ENCODE results near the gene CNIH3. TPM values are rescaled to one million over a fixed set of nuclear protein-coding genes. Genes with fewer than 3 reads are reported as not detected.

CNIH3 gene
- total and polyA plus RNA-seq, 8 donors = 2.0 to 10.5 (median 3.6) TPM

- WGBS, 2 donors = 85 to 86% methylated on average over 4 of the region's 4 CpGs
- intact Hi-C loops (cut with DNase I) = no loop called here
These were observed 139.5 kb downstream of the CNIH3 start for GRCh38 chr1:224755586-224755985.

GRCh38 chr1:224757508-224757907 is 141.4 kb downstream of the CNIH3 start:
- no peaks in the 10 kb centered on the region for H3K36me3 ChIP-seq
- ATAC-seq = no peak

More at GRCh38 chr1:224755586-224755985, 139.5 kb downstream of the CNIH3 start:
- no peak overlapping the region for H3K4me3 ChIP-seq
- no peaks in the 10 kb centered on the region for H3K9me3 ChIP-seq
- no peaks in the 10 kb centered on the region for H3K4me1 ChIP-seq
- H3K27ac ChIP-seq = no peak overlapping the region
- no peak for TF ChIP-seq CTCF (IDR thresholded peaks at IDR 0.05)
- FAIRE-seq (no peak), DNase-seq (no peak), ATAC-seq (no peak)
- H3K36me3 ChIP-seq = no peaks in the 10 kb centered on the region
- H3K27me3 ChIP-seq = no peaks in the 10 kb centered on the region

GRCh38 chr1:224759135-224759534 is 143.0 kb downstream of the CNIH3 start:
- Histone ChIP-seq H3K36me3 (no peaks in the 10 kb centered on the region), H3K9me3 (no peaks in the 10 kb centered on the region), H3K4me1 (no peaks in the 10 kb centered on the region), H3K27me3 (no peaks in the 10 kb centered on the region), H3K4me3 (no peak overlapping the region), H3K27ac (no peak overlapping the region)
- 97% methylated on average over 1 of the region's 1 CpG for WGBS, 2 donors
- intact Hi-C loops (cut with DNase I) = no loop called here
- DNase-seq (no peak), ATAC-seq (no peak), FAIRE-seq (no peak)
- TF ChIP-seq CTCF (IDR thresholded peaks at IDR 0.05) = no peak

More at GRCh38 chr1:224757508-224757907, 141.4 kb downstream of the CNIH3 start:
- DNase-seq = no peak
- H3K4me1 ChIP-seq = no peaks in the 10 kb centered on the region
- no peak overlapping the region for H3K4me3 ChIP-seq
- no peak for TF ChIP-seq CTCF (IDR thresholded peaks at IDR 0.05)
- H3K9me3 ChIP-seq = no peaks in the 10 kb centered on the region
- 91 to 95% methylated on average over 5 of the region's 5 CpGs for WGBS, 2 donors
- no peaks in the 10 kb centered on the region for H3K27me3 ChIP-seq
- intact Hi-C loops (cut with DNase I) = no loop called here
- H3K27ac ChIP-seq = no peak overlapping the region
- FAIRE-seq = no peak

- Histone ChIP-seq H3K9me3 (no peaks in the 10 kb centered on the region), H3K4me3 (no peak overlapping the region), H3K27ac (no peak overlapping the region), H3K4me1 (no peaks in the 10 kb centered on the region), H3K27me3 (no peaks in the 10 kb centered on the region), H3K36me3 (no peaks in the 10 kb centered on the region)
- ATAC-seq (no peak), FAIRE-seq (no peak), DNase-seq (no peak)
- intact Hi-C loops (cut with DNase I) = no loop called here
- TF ChIP-seq CTCF (IDR thresholded peaks at IDR 0.05) = no peak
These were observed 143.6 kb downstream of the CNIH3 start for GRCh38 chr1:224759681-224760091.

GRCh38 chr1:224760163-224760562 is 144.0 kb downstream of the CNIH3 start:
- WGBS, 2 donors = 81 to 86% methylated on average over 2 of the region's 2 CpGs
- intact Hi-C loops (cut with DNase I) = no loop called here
- Histone ChIP-seq H3K27ac (no peak overlapping the region), H3K4me1 (no peaks in the 10 kb centered on the region), H3K36me3 (no peaks in the 10 kb centered on the region), H3K27me3 (no peaks in the 10 kb centered on the region), H3K9me3 (no peaks in the 10 kb centered on the region), H3K4me3 (no peak overlapping the region)
- ATAC-seq (no peak), FAIRE-seq (no peak), DNase-seq (no peak)
- TF ChIP-seq CTCF (IDR thresholded peaks at IDR 0.05) = no peak
